B cell (primary cell): ENCODE data around the gene CHST13. TPM values are rescaled to one million over a fixed set of nuclear protein-coding genes. Genes with fewer than 3 reads are reported as not detected.

ENCODE experiments used
- ATAC-seq: fragments of 200-7000 bp; cut with Tn5 transposase; one replicate; pipeline ENCODE4 v1.10.0; 2021; ENCODE audit warnings: low read depth, mild to moderate bottlenecking, moderate number of reproducible peaks, moderate library complexity
- CTCF ChIA-PET: fragments of 350-600 bp; sonication (Branson Sonifier 250); formaldehyde crosslinking; loops from one replicate; lab custom pipeline; 2021; ENCODE audit warnings: antibody characterized with exemption, inconsistent platforms; lab: Charles Lee
- POLR2A ChIA-PET: fragments of 350-600 bp; sonication (Branson Sonifier 250); formaldehyde crosslinking; loops from one replicate; lab custom pipeline; 2021; ENCODE audit warnings: antibody characterized with exemption; lab: Charles Lee
- DNase-seq: peaks from one replicate; pipeline ENCODE4 v3.0.0; 2013
- H2AFZ ChIP-seq: 2 replicates; pipeline ENCODE4 v1.6.1; 2012; ENCODE audit warnings: mild to moderate bottlenecking, low read depth, low read length; ENCODE audit not compliant: insufficient read depth, poor library complexity, severe bottlenecking
- H3K27ac ChIP-seq, 2 donors: 1 replicate in 1 of 2; 2 replicates in 1 of 2; pipeline ENCODE4 v1.5.1; 2012 to 2013; ENCODE audit warnings: low read length in 2 of 2, mild to moderate bottlenecking in 2 of 2, moderate library complexity in 1 of 2
- H3K27me3 ChIP-seq, 4 experiments: fragments of 200-600 bp in 1 of 4; sonication (generic) in 1 of 4; replicated peaks in 1 of 4; 1 replicate in 2 of 4; 2 replicates in 2 of 4; pipeline versions ENCODE4 v1.6.1 to v1.7.0; 2013 to 2016; ENCODE audit warnings: low read length in 3 of 4, mild to moderate bottlenecking in 2 of 4, mixed read lengths in 1 of 4, moderate library complexity in 1 of 4; ENCODE audit not compliant: insufficient read depth in 4 of 4, control insufficient read depth in 3 of 4; ENCODE audit errors: control extremely low read depth in 1 of 4
- H3K36me3 ChIP-seq, 2 experiments: replicated peaks in 1 of 2; 1 replicate in 1 of 2; 2 replicates in 1 of 2; pipeline versions ENCODE4 v1.6.1 to v1.7.1; 2013; ENCODE audit warnings: low read length in 1 of 2; ENCODE audit not compliant: insufficient read depth in 2 of 2, control insufficient read depth in 1 of 2; ENCODE audit errors: control extremely low read depth in 1 of 2, extremely low read depth in 1 of 2
- H3K4me1 ChIP-seq, 2 donors: fragments of 200-600 bp in 1 of 2; sonication (generic) in 1 of 2; 1 replicate in 1 of 2; 2 replicates in 1 of 2; pipeline versions ENCODE4 v1.5.1 to v1.6.1; 2013 to 2017; ENCODE audit warnings: low read length in 2 of 2; ENCODE audit not compliant: control insufficient read depth in 2 of 2, insufficient read depth in 2 of 2
- H3K4me2 ChIP-seq: replicated peaks from 2 replicates; pipeline ENCODE3; 2012; ENCODE audit warnings: mild to moderate bottlenecking, low read depth, low read length; ENCODE audit not compliant: poor library complexity, severe bottlenecking
- H3K4me3 ChIP-seq, 5 experiments: fragments of 200-600 bp in 1 of 5; sonication (generic) in 1 of 5; 1 replicate in 3 of 5; 2 replicates in 2 of 5; pipeline versions ENCODE4 v1.5.1 to v1.7.0; 2011 to 2016; ENCODE audit warnings: low read length in 4 of 5, mild to moderate bottlenecking in 4 of 5, low read depth in 2 of 5, control low read depth in 1 of 5, moderate library complexity in 1 of 5; ENCODE audit not compliant: insufficient read depth in 1 of 5; ENCODE audit errors: control extremely low read depth in 1 of 5, extremely low read depth in 1 of 5
- H3K79me2 ChIP-seq: fragments of 200-600 bp; sonication (generic); one replicate; pipeline ENCODE4 v1.6.0; 2016; ENCODE audit warnings: low read length; ENCODE audit not compliant: control insufficient read depth, insufficient read depth
- H3K9ac ChIP-seq: fragments of 200-600 bp; sonication (generic); 2 replicates; pipeline ENCODE4 v1.6.1; 2017; ENCODE audit warnings: mild to moderate bottlenecking, low read length, moderate library complexity
- H3K9me3 ChIP-seq, 3 donors: one replicate each; pipeline versions ENCODE4 v1.6.1 to v1.7.1; 2013; ENCODE audit warnings: low read length in 2 of 3; ENCODE audit not compliant: control insufficient read depth in 2 of 3, insufficient read depth in 1 of 3; ENCODE audit errors: control extremely low read depth in 1 of 3
- H4K20me1 ChIP-seq: 2 replicates; pipeline ENCODE4 v1.6.0; 2012; ENCODE audit warnings: mild to moderate bottlenecking, low read length; ENCODE audit not compliant: insufficient read depth, control insufficient read depth, poor library complexity, severe bottlenecking
- H3K27ac Mint-ChIP-seq: one replicate; pipeline ENCODE4 v1.8.0; 2021; ENCODE audit warnings: mixed read lengths
- H3K27me3 Mint-ChIP-seq: one replicate; pipeline ENCODE4 v1.8.0; 2021; ENCODE audit warnings: mixed read lengths
- H3K4me1 Mint-ChIP-seq: one replicate; pipeline ENCODE4 v1.8.0; 2021; ENCODE audit warnings: mixed read lengths
- H3K4me3 Mint-ChIP-seq: one replicate; pipeline ENCODE4 v1.8.0; 2021; ENCODE audit warnings: mixed read lengths
- H3K9me3 Mint-ChIP-seq: one replicate; pipeline ENCODE4 v1.8.0; 2022; ENCODE audit warnings: mixed read lengths; ENCODE audit not compliant: insufficient read depth
- EZH2 ChIP-seq: IDR thresholded peaks from 2 replicates; pipeline ENCODE4 v1.6.1; 2012; ENCODE audit warnings: borderline replicate concordance, low read depth, mild to moderate bottlenecking, moderate library complexity, low read length; ENCODE audit not compliant: insufficient read depth, poor library complexity, severe bottlenecking
- WGBS: methylation state at CpG from one replicate; pipeline ENCODE4 v1.1.5; 2013; ENCODE audit warnings: missing lambda C conversion rate; ENCODE audit not compliant: insufficient coverage; 5-methylcytosine and 5-hydroxymethylcytosine counted together
- intact Hi-C: fragments of 100-400 bp; cut with micrococcal nuclease; formaldehyde crosslinking; loops from one replicate; pipeline ENCODE4 v1.10.0; 2022
- polyA plus RNA-seq: library from polyadenylated mRNA; depleted of rRNA; stranded (reverse); fragments of >200 nt; gene quantifications from 2 replicates; pipeline ENCODE4 v1.2.3, GENCODE V29; 2012
- total RNA-seq, 2 donors: library from RNA; stranded (reverse); fragments of 120-200 nt in 1 of 2; gene quantifications; 1 replicate in 1 of 2; 2 replicates in 1 of 2; pipeline versions ENCODE4 v1.2.3 to v1.2.4, GENCODE V29; 2013 to 2022
- TF ChIP-seq, protein P1 (sequence below): fragments of 200-600 bp; IDR thresholded peaks from one replicate; pipeline ENCODE4 v1.8.0; 2022; ENCODE audit warnings: antibody characterized with exemption, mild to moderate bottlenecking

CHST13 gene
- total and polyA plus RNA-seq, 2 donors (not counting 1 experiment from before 2014, with no cell fraction given): 0.07 TPM; not detected in 1

DNA sequence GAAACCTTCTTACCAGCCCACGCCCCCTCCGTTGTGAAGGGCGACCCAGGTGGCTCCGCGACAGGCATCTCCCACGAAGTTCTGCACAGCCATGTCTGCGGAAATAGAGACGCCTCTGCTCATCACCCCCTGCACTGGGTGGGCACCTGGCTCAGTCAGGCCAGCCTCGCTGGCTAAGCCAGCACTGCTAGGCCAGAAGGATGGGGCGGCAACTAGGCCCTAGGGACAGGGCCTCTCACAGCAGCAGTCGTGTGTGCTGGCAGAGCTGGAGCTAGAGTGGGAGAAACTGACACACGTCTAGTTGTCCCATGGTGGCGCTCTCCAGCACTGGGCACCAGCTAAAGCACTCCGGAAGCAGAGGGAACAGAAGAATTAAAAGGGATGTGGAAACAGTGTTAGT, 35.8 kb upstream of the CHST13 start:
- Mint-ChIP-seq H3K4me3 (no peak overlapping the region), H3K4me1 (peaks cover 3% of the 10 kb centered on the region), H3K27me3 (peaks cover 9% of the 10 kb centered on the region), H3K9me3 (no peaks in the 10 kb centered on the region), H3K27ac (no peak overlapping the region)
- Histone ChIP-seq H2AFZ (no peak overlapping the region), H3K27ac (no peak overlapping the region), H3K4me3 (no peak overlapping the region), H3K9ac (no peak overlapping the region), H3K27me3 (no peaks in the 10 kb centered on the region), H3K79me2 (no peaks in the 10 kb centered on the region), H3K36me3 (no peaks in the 10 kb centered on the region), H4K20me1 (no peaks in the 10 kb centered on the region), H3K9me3 (no peaks in the 10 kb centered on the region), H3K4me2 (no peak overlapping the region), H3K4me1 (peaks cover 5 to 6% of the 10 kb centered on the region in 2 donors)
- WGBS: 76% methylated on average over 13 of the region's 14 CpGs
- DNase-seq (no peak), ATAC-seq (no peak)
- ChIA-PET POLR2A (no interaction called here), CTCF (interaction anchor here (0.9 kb wide), 1 partner anchor 17 kb away, joined by 3 read pairs; no protein-coding TSS in a partner anchor)
- TF ChIP-seq, protein P1, sequence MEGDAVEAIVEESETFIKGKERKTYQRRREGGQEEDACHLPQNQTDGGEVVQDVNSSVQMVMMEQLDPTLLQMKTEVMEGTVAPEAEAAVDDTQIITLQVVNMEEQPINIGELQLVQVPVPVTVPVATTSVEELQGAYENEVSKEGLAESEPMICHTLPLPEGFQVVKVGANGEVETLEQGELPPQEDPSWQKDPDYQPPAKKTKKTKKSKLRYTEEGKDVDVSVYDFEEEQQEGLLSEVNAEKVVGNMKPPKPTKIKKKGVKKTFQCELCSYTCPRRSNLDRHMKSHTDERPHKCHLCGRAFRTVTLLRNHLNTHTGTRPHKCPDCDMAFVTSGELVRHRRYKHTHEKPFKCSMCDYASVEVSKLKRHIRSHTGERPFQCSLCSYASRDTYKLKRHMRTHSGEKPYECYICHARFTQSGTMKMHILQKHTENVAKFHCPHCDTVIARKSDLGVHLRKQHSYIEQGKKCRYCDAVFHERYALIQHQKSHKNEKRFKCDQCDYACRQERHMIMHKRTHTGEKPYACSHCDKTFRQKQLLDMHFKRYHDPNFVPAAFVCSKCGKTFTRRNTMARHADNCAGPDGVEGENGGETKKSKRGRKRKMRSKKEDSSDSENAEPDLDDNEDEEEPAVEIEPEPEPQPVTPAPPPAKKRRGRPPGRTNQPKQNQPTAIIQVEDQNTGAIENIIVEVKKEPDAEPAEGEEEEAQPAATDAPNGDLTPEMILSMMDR: no peak
- TF ChIP-seq EZH2: no peak
- intact Hi-C loops: no loop called here

DNA sequence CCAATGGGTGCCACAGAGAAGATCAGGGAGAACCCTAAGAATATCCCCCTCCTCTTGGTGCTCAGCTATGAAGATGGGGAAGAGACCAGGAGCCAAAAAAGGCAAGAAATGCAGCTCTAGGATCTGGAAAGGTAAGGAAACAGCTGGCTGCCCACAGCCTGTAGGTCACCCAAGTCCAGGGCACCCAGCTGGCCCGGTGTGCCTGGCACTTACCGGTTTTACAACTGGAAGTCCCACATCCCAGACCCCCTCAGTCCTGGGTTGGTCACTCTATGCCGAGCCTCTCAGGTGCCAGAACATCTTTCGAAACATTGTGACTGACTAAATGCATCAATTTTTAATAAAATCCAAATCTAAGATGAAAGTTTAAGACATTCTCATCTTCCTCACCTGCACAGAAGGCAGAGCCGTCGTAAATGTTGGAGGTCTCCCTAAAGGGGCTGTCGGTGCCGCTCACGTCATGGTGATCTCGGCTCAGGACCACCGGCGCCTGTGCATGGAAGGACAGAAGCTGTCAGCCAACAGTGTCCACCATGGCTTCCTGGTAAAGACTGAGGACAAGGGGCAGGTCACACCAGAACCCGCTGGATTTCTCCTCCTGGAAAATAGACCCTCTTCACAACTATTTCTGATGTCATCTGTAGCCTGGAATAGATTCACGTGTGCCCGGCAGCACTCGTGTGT, 34.9 kb upstream of the CHST13 start:
- no peaks in the 10 kb centered on the region for H3K9me3 ChIP-seq
- TF ChIP-seq, protein P1: no peak
- no peak for TF ChIP-seq EZH2
- no peaks in the 10 kb centered on the region for H4K20me1 ChIP-seq
- H3K4me2 ChIP-seq: no peak overlapping the region
- no peak overlapping the region for H2AFZ ChIP-seq
- no peaks in the 10 kb centered on the region for H3K27me3 ChIP-seq
- H3K4me3 Mint-ChIP-seq: no peak overlapping the region
- peaks cover 5% of the 10 kb centered on the region for H3K4me1 Mint-ChIP-seq
- no peaks in the 10 kb centered on the region for H3K9me3 Mint-ChIP-seq
- no peaks in the 10 kb centered on the region for H3K36me3 ChIP-seq
- WGBS: 94% methylated on average over 8 of the region's 16 CpGs
- no peak overlapping the region for H3K4me3 ChIP-seq
- POLR2A ChIA-PET: no interaction called here
- H3K27ac ChIP-seq: no peak overlapping the region
- no peaks in the 10 kb centered on the region for H3K79me2 ChIP-seq
- peaks cover 9% of the 10 kb centered on the region for H3K27me3 Mint-ChIP-seq
- H3K9ac ChIP-seq: no peak overlapping the region
- CTCF ChIA-PET: interaction anchor here (0.9 kb wide), 1 partner anchor 17 kb away, joined by 3 read pairs; no protein-coding TSS in a partner anchor
- no peak overlapping the region for H3K27ac Mint-ChIP-seq
- peaks cover 5 to 6% of the 10 kb centered on the region in 2 donors for H3K4me1 ChIP-seq
- DNase-seq (no peak), ATAC-seq (no peak)
- intact Hi-C loops: no loop called here
